GM23248 (cell line): ENCODE results near the gene AGO1. TPM values are rescaled to one million over a fixed set of nuclear protein-coding genes. Genes with fewer than 3 reads are reported as not detected.
"Not testable (repeated sequence)": the region's sequence is repeated elsewhere in the genome, so short reads cannot be mapped to it uniquely, and the experiment has no call there.

Experiments
- DNase-seq: peaks from one replicate; pipeline ENCODE4 v3.0.0-alpha.2; 2015
- H2AFZ ChIP-seq: fragments of 200-600 bp; sonication (generic); 2 replicates; pipeline ENCODE4 v1.6.1; 2016; ENCODE audit warnings: antibody characterized with exemption
- H3F3A ChIP-seq: fragments of 200-600 bp; sonication (generic); 2 replicates; pipeline ENCODE4 v1.6.1; 2016; ENCODE audit warnings: mild to moderate bottlenecking, antibody characterized with exemption, mixed run types; ENCODE audit not compliant: insufficient read depth
- H3K27ac ChIP-seq: fragments of 200-600 bp; sonication (generic); 2 replicates; pipeline ENCODE4 v1.5.1; 2016; ENCODE audit warnings: mild to moderate bottlenecking
- H3K27me3 ChIP-seq: fragments of 200-600 bp; sonication (generic); replicated peaks from 2 replicates; pipeline ENCODE4 v1.6.1; 2016; ENCODE audit warnings: mild to moderate bottlenecking; ENCODE audit not compliant: insufficient read depth
- H3K36me3 ChIP-seq: fragments of 200-600 bp; sonication (generic); 2 replicates; pipeline ENCODE4 v1.6.1; 2016; ENCODE audit warnings: low read depth, mild to moderate bottlenecking
- H3K4me1 ChIP-seq: fragments of 200-600 bp; sonication (generic); 2 replicates; pipeline ENCODE4 v1.6.1; 2016; ENCODE audit warnings: mild to moderate bottlenecking; ENCODE audit not compliant: insufficient read depth
- H3K4me2 ChIP-seq: fragments of 200-600 bp; sonication (generic); one replicate; pipeline ENCODE4 v1.6.1; 2016; ENCODE audit warnings: mild to moderate bottlenecking; ENCODE audit not compliant: unreplicated experiment
- H3K4me3 ChIP-seq: fragments of 200-600 bp; sonication (generic); 2 replicates; pipeline ENCODE4 v1.5.1; 2016; ENCODE audit warnings: mild to moderate bottlenecking
- H3K79me2 ChIP-seq: fragments of 200-600 bp; sonication (generic); 2 replicates; pipeline ENCODE4 v1.6.1; 2016; ENCODE audit warnings: mild to moderate bottlenecking; ENCODE audit not compliant: insufficient read depth
- H3K9ac ChIP-seq: fragments of 200-600 bp; sonication (generic); 2 replicates; pipeline ENCODE4 v1.6.1; 2016; ENCODE audit warnings: mild to moderate bottlenecking
- H3K9me2 ChIP-seq: fragments of 200-600 bp; sonication (generic); 2 replicates; pipeline ENCODE4 v1.6.1; 2016; ENCODE audit warnings: mixed run types, mild to moderate bottlenecking, moderate library complexity; ENCODE audit not compliant: insufficient read depth
- H3K9me3 ChIP-seq: fragments of 200-600 bp; sonication (generic); one replicate; pipeline ENCODE4 v1.6.1; 2017; ENCODE audit warnings: low read depth
- H4K20me1 ChIP-seq: fragments of 200-600 bp; sonication (generic); 2 replicates; pipeline ENCODE4 v1.6.0; 2016; ENCODE audit not compliant: insufficient read depth
- EZH2 ChIP-seq: fragments of 200-600 bp; sonication (generic); IDR thresholded peaks from 2 replicates; pipeline ENCODE4 v1.6.1; 2018; ENCODE audit warnings: antibody characterized with exemption, mild to moderate bottlenecking; ENCODE audit not compliant: insufficient read depth, poor library complexity, severe bottlenecking
- EZH2phosphoT487 ChIP-seq: fragments of 200-600 bp; sonication (generic); IDR thresholded peaks from 2 replicates; pipeline ENCODE4 v1.6.1; 2018; ENCODE audit warnings: antibody characterized with exemption, moderate library complexity, mild to moderate bottlenecking, low read depth; ENCODE audit not compliant: insufficient read depth
- WGBS, 2 experiments: methylation state at CpG; one replicate each; pipeline ENCODE4 v1.1.6; 2015 to 2017; ENCODE audit warnings: low lambda C conversion rate in 2 of 2, low coverage in 1 of 2; ENCODE audit errors: missing lambda C conversion rate in 2 of 2; 5-methylcytosine and 5-hydroxymethylcytosine counted together
- in situ Hi-C: fragments of 300-500 bp; cut with MboI; formaldehyde crosslinking; loops from 2 replicates; pipeline ENCODE4 v1.15.0; 2020
- polyA plus RNA-seq: library from polyadenylated mRNA; unstranded; fragments of >200 nt; fragmentation: Nextera tagmentation; extraction: Ambion mirVana; gene quantifications from 2 replicates; pipeline ENCODE4 v1.2.1, GENCODE V29; 2016
- total RNA-seq: library from RNA; depleted of rRNA; stranded (reverse); fragments of >200 nt; shearing (Covaris generic); gene quantifications from 2 replicates; pipeline ENCODE4 v1.2.3, GENCODE V29; 2014

The AGO1 gene
- total and polyA plus RNA-seq, 2 experiments from 2014 or later: 6.1 to 11.0 TPM

DNA sequence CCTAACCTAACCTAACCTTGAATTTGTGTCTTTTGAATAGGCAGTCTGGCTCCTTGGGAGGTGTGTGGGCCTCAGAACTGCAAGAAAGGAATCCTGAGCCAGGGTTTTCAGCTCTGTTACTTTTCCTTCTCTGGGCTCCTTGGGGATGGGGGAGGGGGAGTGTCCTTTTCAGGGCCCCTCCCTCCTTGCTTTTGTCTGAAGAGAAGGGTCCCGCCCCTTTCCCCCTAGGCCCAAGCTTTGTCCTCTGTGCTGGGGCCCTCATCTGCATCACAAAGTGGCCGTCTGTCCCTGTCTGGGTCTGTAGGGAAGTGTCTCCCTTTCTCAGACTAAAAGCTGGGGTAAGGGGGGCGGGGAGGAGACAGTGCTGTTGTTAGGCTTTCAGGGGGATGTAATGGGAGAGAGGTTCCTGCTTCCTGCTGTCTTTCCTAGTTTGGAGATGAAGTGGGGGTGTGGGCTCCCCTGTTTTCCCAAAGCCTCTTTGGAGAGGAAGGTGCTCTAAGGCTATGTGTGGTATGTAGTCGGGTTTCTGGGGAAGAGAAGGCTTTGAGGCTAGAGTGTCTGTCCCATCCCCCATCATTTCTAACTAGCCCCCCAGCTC, 3.1 kb downstream of the AGO1 start:
- Histone ChIP-seq H3K9ac (no peak overlapping the region), H3K79me2 (peaks cover 22% of the 10 kb centered on the region), H3K4me2 (no peak overlapping the region), H3K4me3 (no peak overlapping the region), H3K9me3 (no peaks in the 10 kb centered on the region), H2AFZ (no peak overlapping the region), H3K4me1 (no peaks in the 10 kb centered on the region), H4K20me1 (no peaks in the 10 kb centered on the region), H3K27ac (no peak overlapping the region), H3K27me3 (no peaks in the 10 kb centered on the region), H3F3A (no peaks in the 10 kb centered on the region), H3K9me2 (no peaks in the 10 kb centered on the region), H3K36me3 (peaks cover 6% of the 10 kb centered on the region; the same call in 1 of the 2 replicates)
- no peak for DNase-seq
- 63 to 65% methylated on average over 4 of the region's 4 CpGs for WGBS, 2 experiments
- no peak for TF ChIP-seq EZH2
- TF ChIP-seq EZH2phosphoT487: no peak
- in situ Hi-C loops: no loop called here

DNA sequence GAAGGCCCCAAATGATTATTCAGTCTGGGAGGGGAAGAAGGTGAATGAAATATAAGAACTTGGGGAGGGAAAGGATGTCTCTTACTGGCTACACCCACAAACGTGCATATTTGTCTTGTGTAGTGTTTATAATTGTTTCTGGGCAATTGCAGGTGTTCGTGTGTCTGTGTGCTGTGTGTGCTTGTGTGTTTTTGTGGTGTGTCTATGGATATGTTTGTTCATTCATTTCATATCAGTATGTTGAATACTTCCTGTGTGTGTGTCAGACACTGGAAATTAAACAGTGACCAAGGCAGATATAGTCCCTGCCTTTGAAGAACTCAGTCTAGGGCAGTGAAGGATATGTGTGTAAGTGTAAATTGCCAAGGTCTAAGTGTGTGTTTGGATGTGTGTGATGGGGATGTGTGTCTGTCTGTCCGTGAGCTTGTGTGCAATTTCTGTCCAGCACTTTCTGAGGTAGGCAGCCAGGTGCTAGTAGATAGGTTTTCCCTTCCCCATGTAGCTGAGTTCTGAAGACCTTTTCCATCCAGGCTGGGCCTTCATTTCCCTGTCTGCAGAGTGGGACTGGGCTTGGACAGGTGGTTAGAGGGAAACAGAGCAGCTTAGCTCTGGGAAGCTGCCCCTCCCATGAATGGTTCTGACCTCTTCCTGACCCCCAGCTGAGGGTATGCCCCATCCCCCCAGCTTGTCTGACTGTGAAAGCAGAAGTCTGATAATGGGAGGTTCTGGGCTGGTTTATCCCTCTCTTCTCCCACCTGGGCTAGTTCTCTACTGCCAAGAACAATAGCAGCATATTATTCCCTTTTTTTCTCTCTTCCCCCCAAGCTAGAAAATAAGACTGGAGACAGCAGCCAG, 3.8 kb downstream of the AGO1 start:
- TF ChIP-seq EZH2 (no peak), EZH2phosphoT487 (no peak)
- no peak overlapping the region for H3K4me3 ChIP-seq
- H3K27ac ChIP-seq: no peak overlapping the region
- H3K9ac ChIP-seq: no peak overlapping the region
- in situ Hi-C loops: no loop called here
- H4K20me1 ChIP-seq: no peaks in the 10 kb centered on the region
- no peaks in the 10 kb centered on the region for H3K9me3 ChIP-seq
- H3K36me3 ChIP-seq: peaks cover 7% of the 10 kb centered on the region; the same call in 1 of the 2 replicates
- H3K27me3 ChIP-seq: no peaks in the 10 kb centered on the region
- no peak overlapping the region for H3K4me2 ChIP-seq
- no peaks in the 10 kb centered on the region for H3K4me1 ChIP-seq
- H3K9me2 ChIP-seq: no peaks in the 10 kb centered on the region
- 62 to 68% methylated on average over 3 of the region's 3 CpGs for WGBS, 2 experiments
- no peak overlapping the region for H2AFZ ChIP-seq
- H3F3A ChIP-seq: no peaks in the 10 kb centered on the region
- DNase-seq: no peak
- peaks cover 22% of the 10 kb centered on the region for H3K79me2 ChIP-seq

GRCh38 chr1:35887508-35887907, 4.5 kb downstream of the AGO1 start:
- 80 to 82% methylated on average over 2 of the region's 2 CpGs for WGBS, 2 experiments
- Histone ChIP-seq H3K9me2 (no peaks in the 10 kb centered on the region), H3K79me2 (peaks cover 22% of the 10 kb centered on the region), H3K9ac (no peak overlapping the region), H3K9me3 (no peaks in the 10 kb centered on the region), H3K4me3 (no peak overlapping the region), H3K4me1 (no peaks in the 10 kb centered on the region), H3K27me3 (no peaks in the 10 kb centered on the region), H3K36me3 (peaks cover 7% of the 10 kb centered on the region; the same call in 1 of the 2 replicates), H2AFZ (no peak overlapping the region), H3F3A (no peaks in the 10 kb centered on the region), H3K4me2 (no peak overlapping the region), H3K27ac (no peak overlapping the region), H4K20me1 (no peaks in the 10 kb centered on the region)
- in situ Hi-C loops: no loop called here
- no peak for DNase-seq
- TF ChIP-seq EZH2phosphoT487 (no peak), EZH2 (no peak)

GRCh38 chr1:35888255-35888654, 5.2 kb downstream of the AGO1 start:
- H3K4me3 ChIP-seq: no peak overlapping the region
- no peak overlapping the region for H3K4me2 ChIP-seq
- H3K27me3 ChIP-seq: no peaks in the 10 kb centered on the region
- no peak overlapping the region for H3K27ac ChIP-seq
- 93 to 97% methylated on average over 11 of the region's 11 CpGs for WGBS, 2 experiments
- H4K20me1 ChIP-seq: no peaks in the 10 kb centered on the region
- H2AFZ ChIP-seq: no peak overlapping the region
- peaks cover 7% of the 10 kb centered on the region; the same call in 1 of the 2 replicates for H3K36me3 ChIP-seq
- TF ChIP-seq EZH2: no peak
- TF ChIP-seq EZH2phosphoT487: no peak
- no peaks in the 10 kb centered on the region for H3F3A ChIP-seq
- no peak for DNase-seq
- peaks cover 21% of the 10 kb centered on the region for H3K79me2 ChIP-seq
- no peak overlapping the region for H3K9ac ChIP-seq
- no peaks in the 10 kb centered on the region for H3K9me2 ChIP-seq
- no peaks in the 10 kb centered on the region for H3K4me1 ChIP-seq
- no peaks in the 10 kb centered on the region for H3K9me3 ChIP-seq
- in situ Hi-C loops: no loop called here

- H3K27ac ChIP-seq, H3K27me3 ChIP-seq, H3K9me3 ChIP-seq, H3K9me2 ChIP-seq, H3F3A ChIP-seq, H3K4me3 ChIP-seq, H4K20me1 ChIP-seq, in situ Hi-C loops, H2AFZ ChIP-seq, H3K4me2 ChIP-seq, H3K36me3 ChIP-seq, DNase-seq, H3K9ac ChIP-seq, H3K4me1 ChIP-seq: not testable (repeated sequence)
- H3K79me2 ChIP-seq: peaks cover 18% of the 10 kb centered on the region; the same call in 1 of the 2 replicates
- 87 to 92% methylated on average over 3 of the region's 3 CpGs for WGBS, 2 experiments
Measured at GRCh38 chr1:35888981-35889380, 6.0 kb downstream of the AGO1 start.
